ENCODE measurements around the gene UQCR11.

DNA sequence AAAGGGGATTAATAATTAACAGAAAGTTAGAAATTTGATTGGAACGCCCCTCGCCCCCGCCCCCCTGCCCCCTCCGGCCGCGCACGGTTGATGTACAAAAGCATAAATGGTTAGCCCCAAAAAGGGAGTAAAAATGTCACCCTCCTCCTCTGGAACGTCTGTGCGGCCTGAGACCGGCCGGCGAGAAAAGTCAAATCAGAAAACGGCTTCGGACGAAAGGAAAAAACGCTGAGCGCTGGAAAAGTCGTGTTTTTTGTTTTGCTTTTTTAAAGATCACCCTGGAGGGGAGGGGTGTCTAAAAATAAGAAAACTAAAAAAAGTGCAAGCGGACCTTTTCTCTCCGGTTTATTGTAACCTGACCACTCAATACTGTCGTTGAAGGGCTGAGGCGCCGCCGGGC, 50.3 kb downstream of the UQCR11 start:
- TF ChIP-seq, protein P1, sequence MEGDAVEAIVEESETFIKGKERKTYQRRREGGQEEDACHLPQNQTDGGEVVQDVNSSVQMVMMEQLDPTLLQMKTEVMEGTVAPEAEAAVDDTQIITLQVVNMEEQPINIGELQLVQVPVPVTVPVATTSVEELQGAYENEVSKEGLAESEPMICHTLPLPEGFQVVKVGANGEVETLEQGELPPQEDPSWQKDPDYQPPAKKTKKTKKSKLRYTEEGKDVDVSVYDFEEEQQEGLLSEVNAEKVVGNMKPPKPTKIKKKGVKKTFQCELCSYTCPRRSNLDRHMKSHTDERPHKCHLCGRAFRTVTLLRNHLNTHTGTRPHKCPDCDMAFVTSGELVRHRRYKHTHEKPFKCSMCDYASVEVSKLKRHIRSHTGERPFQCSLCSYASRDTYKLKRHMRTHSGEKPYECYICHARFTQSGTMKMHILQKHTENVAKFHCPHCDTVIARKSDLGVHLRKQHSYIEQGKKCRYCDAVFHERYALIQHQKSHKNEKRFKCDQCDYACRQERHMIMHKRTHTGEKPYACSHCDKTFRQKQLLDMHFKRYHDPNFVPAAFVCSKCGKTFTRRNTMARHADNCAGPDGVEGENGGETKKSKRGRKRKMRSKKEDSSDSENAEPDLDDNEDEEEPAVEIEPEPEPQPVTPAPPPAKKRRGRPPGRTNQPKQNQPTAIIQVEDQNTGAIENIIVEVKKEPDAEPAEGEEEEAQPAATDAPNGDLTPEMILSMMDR (IDR thresholded peaks at IDR 0.05; ENCODE audit: low read depth, low read length), result no peak
- TF ChIP-seq EZH2phosphoT487 (IDR thresholded peaks at IDR 0.05; ENCODE audit: low read depth), result no peak
